ENCODE results near the gene PCDHA1.

Gene PCDHA1

DNA sequence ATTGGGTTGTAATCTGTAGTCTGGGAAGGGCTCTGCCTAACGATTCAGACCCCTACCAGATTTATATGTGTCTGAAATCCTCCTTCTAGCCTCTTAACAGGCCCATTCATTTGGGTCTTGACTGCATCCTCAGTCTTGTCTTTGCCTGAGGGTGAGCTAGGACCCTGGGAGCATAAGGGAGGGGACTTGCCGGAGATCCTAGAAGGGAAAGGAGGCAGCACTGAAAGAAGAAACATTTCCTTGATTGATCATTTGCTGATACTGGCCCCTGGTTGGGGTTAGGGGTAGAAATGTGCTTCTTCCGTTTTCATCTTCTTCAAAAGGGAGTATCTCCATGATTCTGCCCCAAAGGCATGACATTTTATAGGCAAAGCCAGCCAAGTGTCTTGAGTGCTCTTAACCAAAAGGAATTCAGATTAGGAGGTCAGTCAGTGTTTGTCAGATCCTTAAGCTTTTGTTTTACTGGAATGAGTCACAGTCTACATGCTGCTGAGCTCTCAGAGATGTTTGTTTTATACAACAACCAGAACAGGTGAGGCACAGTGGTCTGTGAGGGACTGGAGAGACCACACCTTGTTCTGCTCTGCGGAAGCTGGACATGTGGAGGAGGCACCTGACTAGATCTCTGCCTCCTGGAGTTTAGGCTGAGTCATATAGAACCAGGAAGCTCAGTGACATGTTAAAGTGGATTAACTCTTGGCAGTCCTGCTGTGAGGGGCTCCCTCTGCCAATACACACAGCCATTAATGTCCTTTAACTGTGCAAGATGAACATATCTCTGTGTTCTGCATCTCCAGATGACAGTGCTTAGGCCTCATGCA, 218.1 kb downstream of the PCDHA1 start:
- no peak for DNase-seq (ENCODE audit: insufficient read length, low spot score)
- no peak for FAIRE-seq
- no peak for TF ChIP-seq CTCF (IDR thresholded peaks at IDR 0.05; ENCODE audit: insufficient read depth, missing control alignments)

GRCh38 chr5:141007791-141008190, 221.9 kb downstream of the PCDHA1 start:
- TF ChIP-seq CTCF (IDR thresholded peaks at IDR 0.05; ENCODE audit: insufficient read depth, missing control alignments) = no peak
- FAIRE-seq = no peak
- DNase-seq (ENCODE audit: insufficient read length, low spot score) = no peak

DNA sequence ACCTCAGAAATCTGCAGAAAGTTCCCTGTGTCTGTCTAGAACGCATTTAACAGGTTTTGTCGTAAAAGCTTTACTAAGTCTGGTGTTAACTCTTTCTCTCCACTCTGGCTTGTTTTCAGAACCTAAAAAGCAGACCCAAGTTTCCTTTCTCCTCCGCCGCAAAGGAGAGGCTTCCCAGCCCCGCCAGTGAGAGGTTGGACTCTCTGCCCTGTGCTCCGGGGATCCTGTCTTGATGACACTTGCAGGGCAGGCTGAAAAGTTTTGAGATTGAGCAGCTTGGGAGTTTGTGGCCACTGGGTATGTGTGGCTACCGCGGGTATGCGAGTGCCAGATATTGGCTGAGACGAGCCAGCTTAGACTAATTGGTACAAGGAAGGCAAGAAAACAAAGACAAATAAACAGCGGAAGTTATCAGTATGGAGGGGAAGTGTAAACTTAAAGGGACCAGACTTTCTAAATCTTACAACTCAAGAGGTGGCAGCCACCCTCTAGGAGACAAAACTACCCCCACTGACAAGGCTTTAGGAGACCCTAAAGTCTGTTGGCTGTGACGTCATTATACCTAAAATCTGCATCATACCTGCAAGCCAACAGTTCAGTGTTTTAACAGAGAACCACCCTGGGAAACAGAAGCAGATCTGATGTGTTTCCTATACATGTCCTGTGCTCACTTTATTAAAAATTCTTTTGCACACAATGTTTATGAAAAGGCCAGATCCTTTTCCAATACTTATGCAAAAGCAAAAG, 224.3 kb downstream of the PCDHA1 start:
- DNase-seq (ENCODE audit: insufficient read length, low spot score) = no peak
- no peak for FAIRE-seq
- TF ChIP-seq CTCF (IDR thresholded peaks at IDR 0.05; ENCODE audit: insufficient read depth, missing control alignments) = no peak

DNA sequence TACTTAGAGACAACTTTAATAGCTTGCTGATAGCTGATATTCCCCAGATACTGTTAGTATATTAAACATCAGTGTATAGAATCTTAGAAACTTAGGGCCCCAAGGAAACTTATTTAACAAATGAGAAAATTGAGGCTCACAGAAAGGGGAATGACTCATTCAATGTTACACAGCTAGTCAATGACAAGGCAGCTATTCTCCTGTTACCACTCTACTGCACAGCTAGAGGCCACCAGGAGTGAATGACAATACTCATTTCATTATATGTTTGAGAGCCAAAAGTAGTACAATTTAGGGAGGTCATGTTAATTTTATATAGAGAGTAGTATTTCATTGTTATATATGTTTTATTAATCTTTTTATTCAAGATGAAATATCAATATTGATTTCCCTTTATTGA, 232.0 kb downstream of the PCDHA1 start:
- TF ChIP-seq CTCF (IDR thresholded peaks at IDR 0.05; ENCODE audit: insufficient read depth, missing control alignments) = no peak
- DNase-seq (ENCODE audit: insufficient read length, low spot score) (no peak), FAIRE-seq (no peak)

- no peak for TF ChIP-seq CTCF (IDR thresholded peaks at IDR 0.05; ENCODE audit: insufficient read depth, missing control alignments)
- DNase-seq (ENCODE audit: insufficient read length, low spot score) (no peak), FAIRE-seq (no peak)
Measured at GRCh38 chr5:141022384-141022783, 236.4 kb downstream of the PCDHA1 start.

DNA sequence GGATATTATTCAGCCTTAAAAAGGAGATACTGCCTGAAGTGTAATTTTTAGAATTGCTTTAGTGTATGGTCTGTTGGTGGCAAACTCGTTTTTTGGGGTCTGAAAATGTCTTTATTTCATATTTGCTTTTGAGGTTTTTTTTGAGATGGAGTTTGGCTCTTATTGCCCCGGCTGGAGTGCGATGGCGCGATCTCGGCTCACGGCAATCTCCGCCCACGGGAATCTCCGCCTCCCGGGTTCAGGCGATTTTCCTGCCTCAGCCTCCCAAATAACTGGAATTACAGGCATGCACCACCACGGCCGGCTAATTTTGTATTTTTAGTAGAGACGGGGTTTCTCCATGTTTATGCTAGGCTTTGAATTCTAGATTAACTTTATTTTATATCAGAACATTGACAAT, 245.1 kb downstream of the PCDHA1 start:
- DNase-seq (ENCODE audit: insufficient read length, low spot score) (no peak), FAIRE-seq (no peak)
- TF ChIP-seq CTCF (IDR thresholded peaks at IDR 0.05; ENCODE audit: insufficient read depth, missing control alignments) = no peak

DNA sequence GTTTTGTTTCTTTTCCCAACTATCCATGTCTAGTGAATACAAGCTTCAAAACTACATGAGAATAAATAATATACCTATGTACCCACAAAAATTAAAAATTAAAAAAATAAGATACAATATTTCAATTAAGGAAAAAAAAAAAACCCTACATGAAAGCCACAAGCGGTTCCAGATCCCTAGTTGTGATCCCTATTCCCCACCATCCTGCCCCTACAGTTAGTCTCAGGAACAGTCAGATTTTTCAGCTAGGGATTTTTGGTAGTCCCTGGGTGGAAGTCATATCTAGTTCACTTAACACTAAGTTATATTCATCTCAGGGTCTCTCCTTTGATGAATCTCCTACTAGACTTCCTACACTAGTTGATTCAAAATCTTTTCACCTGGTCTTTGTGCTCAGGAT, 246.7 kb downstream of the PCDHA1 start:
- no peak for TF ChIP-seq CTCF (IDR thresholded peaks at IDR 0.05; ENCODE audit: insufficient read depth, missing control alignments)
- no peak for FAIRE-seq
- no peak for DNase-seq (ENCODE audit: insufficient read length, low spot score)

All from D721Med (cell line).